ENCODE results near the gene FGF14. TPM values are rescaled to one million over a fixed set of nuclear protein-coding genes. Genes with fewer than 3 reads are reported as not detected.

FGF14 gene
- total RNA-seq, 1 experiment from 2014 or later = 0.22 TPM

- Histone ChIP-seq H3K18ac (ENCODE audit: insufficient read length, low read depth, low read length) (no peak overlapping the region), H3K4me1 (ENCODE audit: insufficient read depth, low read length) (0 out of 2 replicates have a peak, but pooled peaks cover 3% of the 10 kb centered on the region), H2BK5ac (ENCODE audit: insufficient read length, low read length) (no peak overlapping the region), H2BK120ac (ENCODE audit: low read depth, low read length, poor library complexity, severe bottlenecking) (no peak overlapping the region), H2BK12ac (ENCODE audit: insufficient read length, low read depth, low read length) (no peak overlapping the region), H3K27me3 (ENCODE audit: insufficient read depth, low read length) (no peaks in the 10 kb centered on the region), H2AK5ac (ENCODE audit: insufficient read length, low read length) (no peak overlapping the region), H4K20me1 (ENCODE audit: control insufficient read depth, insufficient read depth, insufficient read length) (no peaks in the 10 kb centered on the region), H2BK15ac (ENCODE audit: low read depth, low read length) (no peak overlapping the region), H4K5ac (ENCODE audit: insufficient read length, low read depth, low read length) (no peak overlapping the region), H3K4ac (ENCODE audit: low read depth, low read length) (no peak overlapping the region), H3K9me3 (ENCODE audit: control insufficient read depth, low read depth, low read length) (no peaks in the 10 kb centered on the region), H3K56ac (ENCODE audit: insufficient read length, low read depth, low read length) (no peak overlapping the region), H3K14ac (ENCODE audit: insufficient read depth, low read length) (no peak overlapping the region), H3K79me1 (ENCODE audit: insufficient read depth, low read depth, low read length, poor library complexity, severe bottlenecking) (no peaks in the 10 kb centered on the region), H3K23me2 (ENCODE audit: insufficient read length, low read depth, low read length, poor library complexity, severe bottlenecking) (no peaks in the 10 kb centered on the region), H3K23ac (ENCODE audit: insufficient read length, low read depth, low read length) (no peak overlapping the region), H4K8ac (replicated peaks; ENCODE audit: insufficient read length, low read depth, low read length) (no peak overlapping the region), H3K4me2 (ENCODE audit: insufficient read depth, insufficient read length, low read length) (no peak overlapping the region), H3K27ac (ENCODE audit: insufficient read length, low read depth, low read length) (no peak overlapping the region), H2AFZ (ENCODE audit: low read length) (no peak overlapping the region), H4K91ac (ENCODE audit: insufficient read length, low read depth, low read length) (no peak overlapping the region), H3K79me2 (ENCODE audit: insufficient read depth, low read length) (no peaks in the 10 kb centered on the region), H3K9ac (ENCODE audit: extremely low read depth, insufficient read length, low read length) (no peak overlapping the region), H3T11ph (ENCODE audit: low read length) (no peak overlapping the region), H2BK20ac (ENCODE audit: low read depth, low read length, poor library complexity, severe bottlenecking) (no peak overlapping the region)
- Mint-ChIP-seq H3K9me3 (no peaks in the 10 kb centered on the region), H3K27ac (0 out of 7 replicates have a peak overlapping the region, but pooled peaks of 1 of the 3 experiments have one; percentile 9), H3K4me1 (peaks cover 17 to 26% of the 10 kb centered on the region in 2 experiments), H3K36me3 (ENCODE audit: insufficient read depth in 1 of 3, low read depth in 3 of 3) (no peaks in the 10 kb centered on the region; a peak in 1 of 7 replicates), H3K27me3 (ENCODE audit: low read depth) (peaks cover 3% of the 10 kb centered on the region; the same call in 1 of the 2 replicates), H3K4me3 (no peak overlapping the region)
- no peak for DNase-seq
- TF ChIP-seq CTCF (conservative IDR thresholded peaks at IDR 0.05) = no peak
- WGBS (ENCODE audit: extremely low coverage, insufficient read length, low lambda C conversion rate) = no CpG with 5 or more reads among the region's 6 CpGs
Measured at GRCh38 chr13:101706651-101707050, 695.2 kb downstream of the FGF14 start.

Data from H9 (cell line).